Stimulated activated CD4-positive, alpha-beta T cell treated with anti-CD3 and anti-CD28 coated beads, Interleukin-4, amount 100 ng/mL, for 1 hour (primary cell): ENCODE measurements around the gene MEIOC.

Experiments used
- DNase-seq: peaks from one replicate; pipeline ENCODE4 v3.0.0-alpha.2; 2020

Gene MEIOC

GRCh38 chr17:44719444-44719843 lies 63.2 kb downstream of the MEIOC start:
- no peak for DNase-seq

- DNase-seq = no peak
These were observed 66.0 kb downstream of the MEIOC start for GRCh38 chr17:44722254-44722653.
